Breast epithelium (tissue), 4 donors: ENCODE measurements around the gene MYO5B. TPM values are rescaled to one million over a fixed set of nuclear protein-coding genes. Genes with fewer than 3 reads are reported as not detected.

Experiments used
- DNase-seq, 2 donors: peaks; one replicate each; pipeline ENCODE4 v3.0.0-alpha.2; 2019; ENCODE audit warnings: low spot score in 2 of 2
- H3K27ac ChIP-seq, 2 donors: fragments of 200-600 bp; sonication (generic) in 1 of 2; one replicate each; pipeline ENCODE4 v1.5.1; 2016 to 2019; ENCODE audit warnings: mild to moderate bottlenecking in 1 of 2
- H3K27me3 ChIP-seq, 2 donors: fragments of 200-600 bp; sonication (generic) in 1 of 2; one replicate each; pipeline versions ENCODE4 v1.5.1 to v1.6.0; 2017 to 2019; ENCODE audit warnings: control low read depth in 1 of 2, mild to moderate bottlenecking in 1 of 2
- H3K36me3 ChIP-seq: fragments of 200-600 bp; one replicate; pipeline ENCODE4 v1.5.1; 2019
- H3K4me1 ChIP-seq, 2 donors: fragments of 200-600 bp; sonication (generic); one replicate each; pipeline ENCODE4 v1.5.1; 2016 to 2019; ENCODE audit warnings: control low read depth in 1 of 2
- H3K4me3 ChIP-seq, 3 donors: fragments of 200-600 bp; sonication (generic); 1 replicate in 2 of 3; 2 replicates in 1 of 3; pipeline ENCODE4 v1.5.1; 2016 to 2019; ENCODE audit warnings: mild to moderate bottlenecking in 3 of 3, moderate library complexity in 2 of 3
- H3K9me3 ChIP-seq, 2 donors: fragments of 200-600 bp; sonication (generic) in 1 of 2; one replicate each; pipeline ENCODE4 v1.5.1; 2016 to 2019; ENCODE audit warnings: control low read depth in 1 of 2
- CTCF ChIP-seq, 3 donors: fragments of 450-650 bp; IDR thresholded peaks; one replicate each; pipeline ENCODE4 v1.5.1; 2016 to 2017; ENCODE audit warnings: antibody characterized with exemption in 3 of 3, mild to moderate bottlenecking in 3 of 3, moderate library complexity in 3 of 3
- POLR2A ChIP-seq: fragments of 450-650 bp; IDR thresholded peaks from one replicate; pipeline ENCODE4 v1.6.1; 2016; ENCODE audit warnings: antibody characterized with exemption, mild to moderate bottlenecking, moderate library complexity
- POLR2AphosphoS5 ChIP-seq, 3 donors: sonication (generic); formaldehyde crosslinking; IDR thresholded peaks; one replicate each; pipeline ENCODE4 v1.6.1; 2017; ENCODE audit warnings: antibody characterized with exemption in 3 of 3
- intact Hi-C: fragments of 100-400 bp; cut with DNase I; formaldehyde crosslinking; loops from one replicate; pipeline ENCODE4 v1.15.1; 2023; ENCODE audit warnings: low total_unique reads
- total RNA-seq, 3 donors: library from RNA; depleted of rRNA; stranded (reverse); fragments of >200 nt; gene quantifications; one replicate each; pipeline ENCODE4 v1.1.0, GENCODE V29; 2016

The MYO5B gene
- total RNA-seq, 3 donors from 2014 or later: 2.4 to 53.1 (median 22.0) TPM

DNA sequence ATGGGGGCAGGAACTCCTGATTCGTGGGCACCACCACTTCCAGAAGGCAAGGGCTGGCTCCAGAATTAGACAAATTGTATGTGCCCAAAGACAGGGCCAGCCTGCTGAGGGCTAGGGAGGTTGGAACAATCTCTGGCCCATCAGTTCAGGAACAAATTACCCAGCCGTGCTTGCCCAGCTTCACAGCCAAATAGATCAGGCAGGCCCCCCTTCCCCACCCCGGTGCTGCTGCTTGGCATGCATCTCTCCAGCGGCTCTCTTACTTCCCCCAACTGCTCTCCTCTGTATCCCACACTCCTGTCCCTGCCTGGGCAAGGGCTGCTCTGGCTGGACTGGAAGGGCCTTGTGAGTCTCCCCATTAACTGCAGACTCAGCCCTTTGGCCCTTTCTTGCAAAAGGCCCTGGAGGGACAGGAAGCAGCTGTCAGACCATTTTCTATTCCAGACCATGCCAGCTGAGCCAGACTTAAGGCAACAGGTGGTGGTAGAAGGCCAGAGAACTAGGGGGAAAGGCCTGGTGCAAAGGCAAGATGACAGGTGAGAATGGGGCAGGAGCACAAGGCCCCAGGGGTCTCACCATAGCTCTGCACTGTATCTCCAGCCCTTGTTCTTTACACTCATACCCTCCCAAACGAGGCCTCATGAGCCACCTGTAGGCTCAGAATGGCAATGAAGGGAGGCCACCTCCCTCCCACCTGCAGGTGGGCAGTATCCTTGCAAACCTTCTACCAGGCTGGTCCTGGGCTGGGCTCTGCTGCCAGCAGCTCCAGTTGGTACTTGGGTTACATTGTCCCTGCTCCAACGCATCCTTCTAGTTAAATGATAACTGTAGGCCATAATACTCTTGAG lies 350.9 kb downstream of the MYO5B start:
- intact Hi-C loops: no loop called here
- no peak for DNase-seq
- Histone ChIP-seq H3K36me3 (no peaks in the 10 kb centered on the region), H3K4me1 (no peaks in the 10 kb centered on the region), H3K9me3 (no peaks in the 10 kb centered on the region), H3K4me3 (no peak overlapping the region), H3K27me3 (no peaks in the 10 kb centered on the region), H3K27ac (no peak overlapping the region)
- TF ChIP-seq POLR2A: no peak
- no peak for TF ChIP-seq CTCF (IDR thresholded peaks at IDR 0.05)
- TF ChIP-seq POLR2AphosphoS5 (IDR thresholded peaks at IDR 0.05): no peak

- H3K27ac ChIP-seq: no peak overlapping the region
- intact Hi-C loops: no loop called here
- no peak overlapping the region for H3K4me3 ChIP-seq
- TF ChIP-seq CTCF (IDR thresholded peaks at IDR 0.05): no peak
- no peak for TF ChIP-seq POLR2AphosphoS5 (IDR thresholded peaks at IDR 0.05)
- no peak for TF ChIP-seq POLR2A
- DNase-seq: no peak
- no peaks in the 10 kb centered on the region for H3K27me3 ChIP-seq
- H3K4me1 ChIP-seq: no peaks in the 10 kb centered on the region
- no peaks in the 10 kb centered on the region for H3K36me3 ChIP-seq
- H3K9me3 ChIP-seq: no peaks in the 10 kb centered on the region
These were observed 351.8 kb downstream of the MYO5B start for GRCh38 chr18:49843131-49843530.

DNA sequence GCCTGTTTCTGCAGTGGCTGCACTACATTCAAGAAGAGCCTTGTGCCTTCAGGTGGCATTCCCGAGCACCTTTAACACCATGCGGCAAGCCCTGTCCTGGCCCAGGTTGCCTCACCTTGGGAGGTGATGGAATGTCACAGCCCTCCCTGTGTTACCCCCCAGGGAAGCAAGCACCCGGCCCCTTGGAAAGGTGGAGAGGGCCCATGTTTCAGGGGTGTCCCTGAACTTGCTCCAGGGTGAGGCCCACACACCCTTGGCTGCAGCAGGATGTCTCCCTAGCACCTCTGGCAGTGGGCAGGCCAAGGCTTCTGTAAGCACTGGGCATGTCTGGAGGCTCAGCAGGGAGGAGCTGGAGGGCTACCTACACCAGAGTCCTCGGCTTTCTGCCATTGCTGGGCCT lies 352.3 kb downstream of the MYO5B start:
- no peak for DNase-seq
- TF ChIP-seq POLR2A (no peak), POLR2AphosphoS5 (IDR thresholded peaks at IDR 0.05) (no peak), CTCF (IDR thresholded peaks at IDR 0.05) (no peak)
- intact Hi-C loops: no loop called here
- H3K4me1 ChIP-seq: no peaks in the 10 kb centered on the region
- no peaks in the 10 kb centered on the region for H3K36me3 ChIP-seq
- H3K27ac ChIP-seq: no peak overlapping the region
- H3K4me3 ChIP-seq: no peak overlapping the region
- no peaks in the 10 kb centered on the region for H3K27me3 ChIP-seq
- H3K9me3 ChIP-seq: no peaks in the 10 kb centered on the region

DNA sequence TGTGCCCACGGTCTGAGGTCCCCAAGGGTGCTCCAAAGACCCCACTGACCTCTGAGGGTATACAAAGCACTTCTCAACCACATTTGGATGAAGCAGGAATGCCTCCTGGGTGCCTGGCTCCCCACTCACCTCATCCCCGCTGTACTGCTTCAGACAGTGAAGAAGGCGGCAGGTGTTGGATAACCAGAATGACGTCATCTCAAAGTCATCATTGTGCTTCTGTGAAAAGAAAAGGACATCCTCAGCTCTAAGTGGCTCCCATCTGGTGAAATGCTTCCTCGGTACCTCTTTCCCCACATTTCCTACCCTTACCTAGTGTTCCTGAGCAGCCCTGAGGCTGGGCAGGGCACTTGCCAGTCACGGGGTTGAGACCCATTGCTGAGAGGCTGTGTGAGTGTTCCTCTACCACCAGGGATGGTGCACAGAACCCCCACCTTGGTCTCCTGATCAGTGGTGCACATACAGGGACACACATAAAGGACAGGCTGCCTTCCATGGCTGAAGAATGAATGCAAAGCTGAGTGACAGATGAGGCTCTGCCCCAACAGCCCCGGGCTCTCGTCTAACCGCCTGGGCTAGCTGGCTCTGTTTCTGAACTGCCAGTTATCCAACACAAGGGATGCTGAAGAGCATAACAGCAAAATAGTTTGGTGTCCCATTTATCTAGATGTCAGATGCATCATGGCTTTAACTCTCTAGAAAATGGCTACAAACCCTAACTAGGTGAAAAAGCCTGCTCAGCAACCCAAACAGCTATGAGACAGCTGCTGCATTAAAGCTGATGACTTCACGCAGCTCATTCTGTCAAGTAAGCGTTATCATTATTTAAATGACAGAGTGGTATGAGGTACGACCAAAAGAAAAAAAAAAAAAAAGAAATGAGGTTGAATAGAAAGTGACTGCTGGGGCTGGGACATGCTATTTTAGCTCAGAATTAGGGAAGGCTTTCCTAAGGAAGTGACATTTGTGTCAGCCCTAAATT lies 353.4 kb downstream of the MYO5B start:
- Histone ChIP-seq H3K27me3 (no peaks in the 10 kb centered on the region), H3K4me3 (no peak overlapping the region), H3K4me1 (no peaks in the 10 kb centered on the region), H3K9me3 (no peaks in the 10 kb centered on the region), H3K27ac (no peak overlapping the region), H3K36me3 (no peaks in the 10 kb centered on the region)
- DNase-seq: no peak
- TF ChIP-seq CTCF (IDR thresholded peaks at IDR 0.05): no peak
- no peak for TF ChIP-seq POLR2AphosphoS5 (IDR thresholded peaks at IDR 0.05)
- TF ChIP-seq POLR2A: no peak
- intact Hi-C loops: no loop called here

- H3K27ac ChIP-seq: no peak overlapping the region
- no peak for TF ChIP-seq POLR2A
- no peak for TF ChIP-seq POLR2AphosphoS5 (IDR thresholded peaks at IDR 0.05)
- no peak for TF ChIP-seq CTCF (IDR thresholded peaks at IDR 0.05)
- no peaks in the 10 kb centered on the region for H3K36me3 ChIP-seq
- DNase-seq: no peak
- intact Hi-C loops: no loop called here
- H3K9me3 ChIP-seq: no peaks in the 10 kb centered on the region
- no peak overlapping the region for H3K4me3 ChIP-seq
- no peaks in the 10 kb centered on the region for H3K27me3 ChIP-seq
- no peaks in the 10 kb centered on the region for H3K4me1 ChIP-seq
These were observed 355.9 kb downstream of the MYO5B start for GRCh38 chr18:49839012-49839411.
